Pancreas (tissue), 10 donors: Measurements from ENCODE around the gene RPTOR. TPM values are rescaled to one million over a fixed set of nuclear protein-coding genes. Genes with fewer than 3 reads are reported as not detected.

Experiments used
- ATAC-seq, 4 donors: fragments of 200-7000 bp; cut with Tn5 transposase; one replicate each; pipeline versions ENCODE4 v1.8.0 to v1.9.1; 2020; ENCODE audit warnings: mild to moderate bottlenecking in 4 of 4, moderate library complexity in 4 of 4
- DNase-seq, 6 donors: peaks; one replicate each; pipeline ENCODE4 v3.0.0-alpha.2; 2020
- FAIRE-seq: peaks from 2 replicates; lab custom pipeline; 2012; peaks lifted over from hg19 to GRCh38; lab: Jason Lieb, UNC
- H3K27ac ChIP-seq, 4 donors: fragments of 200-600 bp; sonication (generic); 1 replicate in 3 of 4; 2 replicates in 1 of 4; pipeline versions ENCODE4 v1.5.0 to v1.8.0; 2020
- H3K27me3 ChIP-seq, 4 donors: fragments of 200-600 bp; one replicate each; pipeline ENCODE4 v1.8.0; 2021
- H3K36me3 ChIP-seq, 3 donors: fragments of 200-600 bp; sonication (generic) in 1 of 3; one replicate each; pipeline versions ENCODE4 v1.5.0 to v1.8.0; 2020 to 2021
- H3K4me1 ChIP-seq, 3 donors: fragments of 200-600 bp; one replicate each; pipeline ENCODE4 v1.8.0; 2021
- H3K4me3 ChIP-seq, 4 donors: fragments of 200-600 bp; sonication (generic) in 2 of 4; one replicate each; pipeline versions ENCODE4 v1.5.0 to v1.8.0; 2020 to 2021
- H3K9me3 ChIP-seq, 4 donors: fragments of 200-600 bp; one replicate each; pipeline ENCODE4 v1.8.0; 2021
- CTCF ChIP-seq, 4 donors: fragments of 200-600 bp; sonication (generic) in 3 of 4; IDR thresholded peaks; one replicate each; pipeline versions ENCODE4 v1.5.0 to v1.8.0; 2021; ENCODE audit warnings: antibody characterized with exemption in 4 of 4
- WGBS, 2 donors: extraction: QIAGEN DNeasy Blood & Tissue Kit; methylation state at CpG; one replicate each; pipeline ENCODE4 v1.1.7; 2013; 5-methylcytosine and 5-hydroxymethylcytosine counted together
- intact Hi-C, 3 donors: fragments of 100-400 bp; cut with DNase I; formaldehyde crosslinking; loops; one replicate each; pipeline versions ENCODE4 v1.11.1 to v1.14.2; 2022
- polyA plus RNA-seq, 2 donors: library from polyadenylated mRNA; stranded (reverse); fragments of 200-250 nt; gene quantifications; one replicate each; pipeline ENCODE4 v1.2.3, GENCODE V29; 2013
- total RNA-seq, 6 donors: library from RNA; stranded (reverse); fragmentation: NEBNext Ultra II Directional in 4 of 6; extraction: Animal tissue kit (Norgen Biotek cat#: 25700) in 4 of 6; gene quantifications; one replicate each; pipeline versions ENCODE4 v1.2.1 to v1.2.4, GENCODE V29; 2021 to 2023
- donor health status: healthy with polysubstance abuse.
- donor health status: DM: no; HTN: no; CAD: no; lungs with moderate emphysema.
- donor health status: DM: no; HTN: no; CAD: no.
- donor health status: control.
- donor health status: control.
- donor health status: Bipolar disorder and iron deficiency.
- donor health status: DM: yes; HTN: yes; CAD: no.
- donor health status: DM: no; HTN: no; CAD: no.
- donor health status: DM: no; HTN: no; CAD: no.
- donor health status: DM: yes; HTN: yes; CAD: no.

RPTOR gene
- total and polyA plus RNA-seq, 8 donors: 5.0 to 18.9 (median 13.2) TPM

- intact Hi-C loops: no loop called here
- 95 to 96% methylated on average over 10 of the region's 10 CpGs for WGBS, 2 donors
- H3K36me3 ChIP-seq: no peaks in the 10 kb centered on the region
- DNase-seq (no peak), FAIRE-seq (no peak), ATAC-seq (no peak)
- H3K27me3 ChIP-seq: no peaks in the 10 kb centered on the region
- H3K9me3 ChIP-seq: no peaks in the 10 kb centered on the region
- TF ChIP-seq CTCF (IDR thresholded peaks at IDR 0.05): no peak
- H3K4me3 ChIP-seq: no peak overlapping the region
- no peaks in the 10 kb centered on the region for H3K4me1 ChIP-seq
- H3K27ac ChIP-seq: no peak overlapping the region
Observed at GRCh38 chr17:80768936-80769335, 224.3 kb downstream of the RPTOR start.

GRCh38 chr17:80769516-80769915 lies 224.9 kb downstream of the RPTOR start:
- no peaks in the 10 kb centered on the region for H3K9me3 ChIP-seq
- 92 to 94% methylated on average over 10 of the region's 10 CpGs for WGBS, 2 donors
- no peak overlapping the region for H3K4me3 ChIP-seq
- DNase-seq (no peak), FAIRE-seq (no peak), ATAC-seq (no peak)
- intact Hi-C loops: no loop called here
- H3K27me3 ChIP-seq: no peaks in the 10 kb centered on the region
- no peaks in the 10 kb centered on the region for H3K4me1 ChIP-seq
- no peak for TF ChIP-seq CTCF (IDR thresholded peaks at IDR 0.05)
- no peak overlapping the region for H3K27ac ChIP-seq
- no peaks in the 10 kb centered on the region for H3K36me3 ChIP-seq

- no peaks in the 10 kb centered on the region for H3K36me3 ChIP-seq
- TF ChIP-seq CTCF (IDR thresholded peaks at IDR 0.05): no peak
- no peak overlapping the region for H3K4me3 ChIP-seq
- H3K4me1 ChIP-seq: no peaks in the 10 kb centered on the region
- no peaks in the 10 kb centered on the region for H3K27me3 ChIP-seq
- WGBS, 2 donors: 91% methylated on average over 19 of the region's 19 CpGs
- DNase-seq (no peak), ATAC-seq (no peak), FAIRE-seq (no peak)
- no peak overlapping the region for H3K27ac ChIP-seq
- no peaks in the 10 kb centered on the region for H3K9me3 ChIP-seq
- intact Hi-C loops: no loop called here
Observed at GRCh38 chr17:80769936-80770625, 225.4 kb downstream of the RPTOR start.

- intact Hi-C loops: no loop called here
- H3K4me1 ChIP-seq: no peaks in the 10 kb centered on the region
- no peaks in the 10 kb centered on the region for H3K27me3 ChIP-seq
- 90 to 92% methylated on average over 21 of the region's 21 CpGs for WGBS, 2 donors
- ATAC-seq (no peak), FAIRE-seq (no peak), DNase-seq (no peak)
- H3K36me3 ChIP-seq: no peaks in the 10 kb centered on the region
- TF ChIP-seq CTCF (IDR thresholded peaks at IDR 0.05): no peak
- H3K9me3 ChIP-seq: no peaks in the 10 kb centered on the region
- H3K4me3 ChIP-seq: no peak overlapping the region
- no peak overlapping the region for H3K27ac ChIP-seq
Observed at GRCh38 chr17:80770881-80771611, 226.4 kb downstream of the RPTOR start.

GRCh38 chr17:80771612-80772005 lies 227.0 kb downstream of the RPTOR start:
- intact Hi-C loops: no loop called here
- Histone ChIP-seq H3K4me1 (no peaks in the 10 kb centered on the region), H3K9me3 (no peaks in the 10 kb centered on the region), H3K36me3 (no peaks in the 10 kb centered on the region), H3K27ac (no peak overlapping the region), H3K27me3 (no peaks in the 10 kb centered on the region), H3K4me3 (no peak overlapping the region)
- ATAC-seq: no peak
- no peak for TF ChIP-seq CTCF (IDR thresholded peaks at IDR 0.05)
- FAIRE-seq: no peak
- DNase-seq: no peak
- WGBS, 2 donors: 89 to 92% methylated on average over 11 of the region's 11 CpGs
